Transverse colon (tissue), 3 donors: ENCODE measurements around the gene CALY.

ENCODE experiments used
- EP300 ChIP-seq: sonication (generic); formaldehyde crosslinking; IDR thresholded peaks from one replicate; pipeline ENCODE4 v1.6.1; 2017; ENCODE audit warnings: antibody characterized with exemption, low read depth
- POLR2AphosphoS5 ChIP-seq, 3 donors: sonication (generic); formaldehyde crosslinking; IDR thresholded peaks; one replicate each; pipeline ENCODE4 v1.6.1; 2016; ENCODE audit warnings: antibody characterized with exemption in 3 of 3

DNA sequence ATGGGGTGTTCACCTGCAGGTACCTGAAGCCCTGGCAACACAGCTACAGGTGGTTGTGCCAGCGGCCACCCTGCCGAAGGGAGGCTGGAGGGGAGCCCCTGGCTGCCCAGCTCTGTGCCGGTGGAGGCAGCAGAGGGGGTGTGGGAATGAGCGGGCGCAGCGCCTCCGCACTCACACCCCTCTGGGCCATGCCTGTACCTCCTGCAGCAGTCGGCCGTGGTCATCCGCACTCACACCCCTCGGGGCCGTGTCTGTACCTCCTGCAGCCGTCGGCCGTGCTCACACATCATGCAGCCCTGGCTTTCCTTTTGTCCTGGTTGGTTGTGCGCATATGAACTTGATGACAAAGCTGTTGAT is 26.3 kb downstream of the CALY start:
- no peak for TF ChIP-seq POLR2AphosphoS5 (IDR thresholded peaks at IDR 0.05)
- TF ChIP-seq EP300 = no peak
